HEK293 (cell line): ENCODE results near the gene PAXX.

ENCODE experiments used
- CTCF ChIA-PET: fragments of 350-600 bp; formaldehyde crosslinking; extraction: SDS; loops from one replicate; lab custom pipeline; 2021; ENCODE audit warnings: antibody characterized with exemption; lab: Yijun Ruan, JAX
- POLR2A ChIA-PET: fragments of 300-600 bp; formaldehyde crosslinking; extraction: SDS; loops from one replicate; lab custom pipeline; 2020; ENCODE audit warnings: antibody characterized with exemption, inconsistent platforms; lab: Yijun Ruan, JAX
- H3K27ac ChIP-seq: fragments of 200-500 bp; sonication (Bioruptor generic); 2 replicates; pipeline ENCODE4 v1.5.1; 2014; ENCODE audit warnings: low read depth, low read length, control low read depth, inconsistent platforms; ENCODE audit errors: extremely low read depth
- H3K36me3 ChIP-seq, 2 experiments: fragments of 200-500 bp in 1 of 2; sonication (Bioruptor generic) in 1 of 2; 1 replicate in 1 of 2; 2 replicates in 1 of 2; pipeline ENCODE4 v1.5.1; 2014 to 2017; ENCODE audit warnings: inconsistent platforms in 2 of 2, low read length in 2 of 2; ENCODE audit not compliant: control insufficient read depth in 2 of 2, insufficient read depth in 1 of 2
- H3K4me1 ChIP-seq: fragments of 200-500 bp; sonication (Bioruptor generic); 2 replicates; pipeline ENCODE4 v1.5.1; 2014; ENCODE audit warnings: mild to moderate bottlenecking, low read length, inconsistent platforms; ENCODE audit not compliant: control insufficient read depth, insufficient read depth
- H3K4me3 ChIP-seq: 2 replicates; pipeline ENCODE4 v1.5.1; 2011; ENCODE audit warnings: low read depth, mild to moderate bottlenecking, control low read depth, low read length, moderate library complexity
- H3K9me3 ChIP-seq: fragments of 200-500 bp; sonication (Bioruptor generic); 2 replicates; pipeline ENCODE4 v1.5.1; 2014; ENCODE audit warnings: low read depth, low read length, inconsistent platforms; ENCODE audit not compliant: control insufficient read depth, insufficient read depth
- GFI1B ChIP-seq: fragments of 450-650 bp; formaldehyde crosslinking; IDR thresholded peaks from 2 replicates; pipeline ENCODE4 v1.5.1; 2016; ENCODE audit warnings: missing biosample characterization, missing genetic modification characterization
- GLIS2 ChIP-seq: fragments of 450-650 bp; formaldehyde crosslinking; IDR thresholded peaks from 2 replicates; pipeline ENCODE4 v1.5.1; 2016; ENCODE audit warnings: missing biosample characterization, missing genetic modification characterization
- KLF17 ChIP-seq: fragments of 450-650 bp; formaldehyde crosslinking; IDR thresholded peaks from 2 replicates; pipeline ENCODE4 v1.5.1; 2016; ENCODE audit warnings: missing biosample characterization, missing genetic modification characterization
- SP7 ChIP-seq: fragments of 450-650 bp; formaldehyde crosslinking; IDR thresholded peaks from 2 replicates; pipeline ENCODE4 v1.5.1; 2016; ENCODE audit warnings: missing biosample characterization, missing genetic modification characterization
- TCF7L2 ChIP-seq: IDR thresholded peaks from 2 replicates; pipeline ENCODE4 v1.6.1; 2011; ENCODE audit warnings: low read depth, mild to moderate bottlenecking, inconsistent platforms, low read length, moderate library complexity, borderline replicate concordance
- ZFP69B ChIP-seq: fragments of 450-650 bp; formaldehyde crosslinking; IDR thresholded peaks from 2 replicates; pipeline ENCODE4 v1.5.1; 2016; ENCODE audit warnings: missing biosample characterization, missing genetic modification characterization
- ZNF274 ChIP-seq, 2 experiments: fragments of 200-500 bp in 1 of 2; fragments of 450-650 bp in 1 of 2; sonication (Bioruptor generic) in 1 of 2; formaldehyde crosslinking in 1 of 2; IDR thresholded peaks; 2 replicates each; pipeline versions ENCODE4 v1.5.1 to v1.6.1; 2014 to 2016; ENCODE audit warnings: borderline replicate concordance in 1 of 2, inconsistent platforms in 1 of 2, low read length in 1 of 2, missing biosample characterization in 1 of 2, missing genetic modification characterization in 1 of 2
- ZNF292 ChIP-seq: fragments of 450-650 bp; formaldehyde crosslinking; IDR thresholded peaks from 2 replicates; pipeline ENCODE4 v1.5.1; 2016; ENCODE audit warnings: low read depth, missing biosample characterization, missing genetic modification characterization, borderline replicate concordance
- ZNF600 ChIP-seq: fragments of 450-650 bp; formaldehyde crosslinking; IDR thresholded peaks from 2 replicates; pipeline ENCODE4 v1.5.1; 2016; ENCODE audit warnings: missing biosample characterization, missing genetic modification characterization
- ZNF677 ChIP-seq: fragments of 450-650 bp; IDR thresholded peaks from 2 replicates; pipeline ENCODE4 v1.5.0; 2018; ENCODE audit warnings: missing biosample characterization, mild to moderate bottlenecking, missing genetic modification characterization, moderate library complexity
- ZNF76 ChIP-seq: fragments of 450-650 bp; formaldehyde crosslinking; IDR thresholded peaks from 2 replicates; pipeline ENCODE4; 2016; ENCODE audit warnings: low read depth, missing biosample characterization, missing genetic modification characterization, borderline replicate concordance
- ZNF830 ChIP-seq: fragments of 450-650 bp; IDR thresholded peaks from 2 replicates; pipeline ENCODE4 v1.5.0; 2018; ENCODE audit warnings: missing biosample characterization, missing genetic modification characterization, low read depth, mild to moderate bottlenecking, moderate library complexity
- ZNF837 ChIP-seq: fragments of 450-650 bp; formaldehyde crosslinking; IDR thresholded peaks from 2 replicates; pipeline ENCODE4 v1.5.1; 2016; ENCODE audit warnings: missing biosample characterization, missing genetic modification characterization
- TF ChIP-seq, protein P1 (sequence below): fragments of 450-650 bp; formaldehyde crosslinking; IDR thresholded peaks from 2 replicates; pipeline ENCODE4 v1.5.1; 2016; ENCODE audit warnings: missing biosample characterization, missing genetic modification characterization, borderline replicate concordance
- TF ChIP-seq, protein P2 (sequence below): fragments of 450-650 bp; formaldehyde crosslinking; IDR thresholded peaks from 2 replicates; pipeline ENCODE4 v1.5.1; 2016; ENCODE audit warnings: missing biosample characterization, missing genetic modification characterization
- TF ChIP-seq, protein P3 (sequence below): fragments of 450-650 bp; formaldehyde crosslinking; IDR thresholded peaks from 2 replicates; pipeline ENCODE4 v1.5.1; 2016; ENCODE audit warnings: missing biosample characterization, missing genetic modification characterization
- TF ChIP-seq, protein P4 (sequence below): fragments of 450-650 bp; formaldehyde crosslinking; IDR thresholded peaks from 2 replicates; pipeline ENCODE4 v1.5.1; 2016; ENCODE audit warnings: missing biosample characterization, missing genetic modification characterization
- TF ChIP-seq, protein P5 (sequence below): fragments of 450-650 bp; formaldehyde crosslinking; IDR thresholded peaks from 2 replicates; pipeline ENCODE4 v1.5.1; 2017; ENCODE audit warnings: missing biosample characterization, missing genetic modification characterization

PAXX gene

GRCh38 chr9:136946228-136947027, 45.8 kb upstream of the PAXX start:
- POLR2A ChIA-PET, result interaction anchor here (0.6 to 4.9 kb wide), 4 partner anchors 30 to 88 kb away, joined by 3 to 24 read pairs (median 6); partner anchors contain the start of genes PAXX and PTGDS
- H3K27ac ChIP-seq, result no peak overlapping the region
- CTCF ChIA-PET, result interaction anchor here (1.0 to 5.7 kb wide), 11 partner anchors 16 to 281 kb away, joined by 3 to 119 read pairs (median 6); partner anchors contain the start of genes PAXX and RNF224
- H3K4me3 ChIP-seq, result no peak overlapping the region
- no peaks in the 10 kb centered on the region for H3K9me3 ChIP-seq
- TF ChIP-seq KLF17 (tag by site-specific recombination) (no peak), ZNF292 (no peak), ZFP69B (tag by site-specific recombination) (no peak), ZNF837 (no peak), TCF7L2 (no peak), SP7 (tag by site-specific recombination) (no peak), ZNF274 (IDR thresholded peaks at IDR 0.05; ENCODE audit: low read length) (no peak), ZNF274 (tag by site-specific recombination; IDR thresholded peaks at IDR 0.05; ENCODE audit: borderline replicate concordance) (no peak), ZNF600 (tag by site-specific recombination) (no peak), ZNF830 (tag by site-specific recombination) (no peak), GLIS2 (tag by site-specific recombination) (no peak), ZNF677 (no peak), ZNF76 (no peak), GFI1B (no peak)
- TF ChIP-seq, protein P1, sequence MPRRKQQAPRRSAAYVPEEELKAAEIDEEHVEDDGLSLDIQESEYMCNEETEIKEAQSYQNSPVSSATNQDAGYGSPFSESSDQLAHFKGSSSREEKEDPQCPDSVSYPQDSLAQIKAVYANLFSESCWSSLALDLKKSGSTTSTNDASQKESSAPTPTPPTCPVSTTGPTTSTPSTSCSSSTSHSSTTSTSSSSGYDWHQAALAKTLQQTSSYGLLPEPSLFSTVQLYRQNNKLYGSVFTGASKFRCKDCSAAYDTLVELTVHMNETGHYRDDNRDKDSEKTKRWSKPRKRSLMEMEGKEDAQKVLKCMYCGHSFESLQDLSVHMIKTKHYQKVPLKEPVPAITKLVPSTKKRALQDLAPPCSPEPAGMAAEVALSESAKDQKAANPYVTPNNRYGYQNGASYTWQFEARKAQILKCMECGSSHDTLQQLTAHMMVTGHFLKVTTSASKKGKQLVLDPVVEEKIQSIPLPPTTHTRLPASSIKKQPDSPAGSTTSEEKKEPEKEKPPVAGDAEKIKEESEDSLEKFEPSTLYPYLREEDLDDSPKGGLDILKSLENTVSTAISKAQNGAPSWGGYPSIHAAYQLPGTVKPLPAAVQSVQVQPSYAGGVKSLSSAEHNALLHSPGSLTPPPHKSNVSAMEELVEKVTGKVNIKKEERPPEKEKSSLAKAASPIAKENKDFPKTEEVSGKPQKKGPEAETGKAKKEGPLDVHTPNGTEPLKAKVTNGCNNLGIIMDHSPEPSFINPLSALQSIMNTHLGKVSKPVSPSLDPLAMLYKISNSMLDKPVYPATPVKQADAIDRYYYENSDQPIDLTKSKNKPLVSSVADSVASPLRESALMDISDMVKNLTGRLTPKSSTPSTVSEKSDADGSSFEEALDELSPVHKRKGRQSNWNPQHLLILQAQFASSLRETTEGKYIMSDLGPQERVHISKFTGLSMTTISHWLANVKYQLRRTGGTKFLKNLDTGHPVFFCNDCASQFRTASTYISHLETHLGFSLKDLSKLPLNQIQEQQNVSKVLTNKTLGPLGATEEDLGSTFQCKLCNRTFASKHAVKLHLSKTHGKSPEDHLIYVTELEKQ (tag by site-specific recombination), result no peak
- TF ChIP-seq, protein P2, sequence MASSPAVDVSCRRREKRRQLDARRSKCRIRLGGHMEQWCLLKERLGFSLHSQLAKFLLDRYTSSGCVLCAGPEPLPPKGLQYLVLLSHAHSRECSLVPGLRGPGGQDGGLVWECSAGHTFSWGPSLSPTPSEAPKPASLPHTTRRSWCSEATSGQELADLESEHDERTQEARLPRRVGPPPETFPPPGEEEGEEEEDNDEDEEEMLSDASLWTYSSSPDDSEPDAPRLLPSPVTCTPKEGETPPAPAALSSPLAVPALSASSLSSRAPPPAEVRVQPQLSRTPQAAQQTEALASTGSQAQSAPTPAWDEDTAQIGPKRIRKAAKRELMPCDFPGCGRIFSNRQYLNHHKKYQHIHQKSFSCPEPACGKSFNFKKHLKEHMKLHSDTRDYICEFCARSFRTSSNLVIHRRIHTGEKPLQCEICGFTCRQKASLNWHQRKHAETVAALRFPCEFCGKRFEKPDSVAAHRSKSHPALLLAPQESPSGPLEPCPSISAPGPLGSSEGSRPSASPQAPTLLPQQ, result no peak
- TF ChIP-seq, protein P3, sequence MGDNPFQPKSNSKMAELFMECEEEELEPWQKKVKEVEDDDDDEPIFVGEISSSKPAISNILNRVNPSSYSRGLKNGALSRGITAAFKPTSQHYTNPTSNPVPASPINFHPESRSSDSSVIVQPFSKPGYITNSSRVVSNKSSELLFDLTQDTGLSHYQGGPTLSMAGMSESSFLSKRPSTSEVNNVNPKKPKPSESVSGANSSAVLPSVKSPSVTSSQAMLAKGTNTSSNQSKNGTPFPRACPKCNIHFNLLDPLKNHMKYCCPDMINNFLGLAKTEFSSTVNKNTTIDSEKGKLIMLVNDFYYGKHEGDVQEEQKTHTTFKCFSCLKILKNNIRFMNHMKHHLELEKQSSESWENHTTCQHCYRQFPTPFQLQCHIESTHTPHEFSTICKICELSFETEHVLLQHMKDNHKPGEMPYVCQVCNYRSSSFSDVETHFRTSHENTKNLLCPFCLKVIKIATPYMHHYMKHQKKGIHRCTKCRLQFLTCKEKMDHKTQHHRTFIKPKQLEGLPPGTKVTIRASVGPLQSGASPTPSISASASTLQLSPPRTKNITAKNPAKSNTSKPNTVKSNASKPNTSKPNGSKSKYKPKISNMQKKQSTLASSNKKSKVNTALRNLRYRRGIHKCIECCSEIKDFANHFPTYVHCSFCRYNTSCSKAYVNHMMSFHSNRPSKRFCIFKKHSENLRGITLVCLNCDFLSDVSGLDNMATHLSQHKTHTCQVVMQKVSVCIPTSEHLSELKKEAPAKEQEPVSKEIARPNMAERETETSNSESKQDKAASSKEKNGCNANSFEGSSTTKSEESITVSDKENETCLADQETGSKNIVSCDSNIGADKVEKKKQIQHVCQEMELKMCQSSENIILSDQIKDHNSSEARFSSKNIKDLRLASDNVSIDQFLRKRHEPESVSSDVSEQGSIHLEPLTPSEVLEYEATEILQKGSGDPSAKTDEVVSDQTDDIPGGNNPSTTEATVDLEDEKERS, result no peak
- TF ChIP-seq, protein P4, sequence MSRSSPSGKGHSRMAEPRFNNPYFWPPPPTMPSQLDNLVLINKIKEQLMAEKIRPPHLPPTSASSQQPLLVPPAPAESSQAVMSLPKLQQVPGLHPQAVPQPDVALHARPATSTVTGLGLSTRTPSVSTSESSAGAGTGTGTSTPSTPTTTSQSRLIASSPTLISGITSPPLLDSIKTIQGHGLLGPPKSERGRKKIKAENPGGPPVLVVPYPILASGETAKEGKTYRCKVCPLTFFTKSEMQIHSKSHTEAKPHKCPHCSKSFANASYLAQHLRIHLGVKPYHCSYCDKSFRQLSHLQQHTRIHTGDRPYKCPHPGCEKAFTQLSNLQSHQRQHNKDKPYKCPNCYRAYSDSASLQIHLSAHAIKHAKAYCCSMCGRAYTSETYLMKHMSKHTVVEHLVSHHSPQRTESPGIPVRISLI (tag by site-specific recombination), result no peak
- TF ChIP-seq, protein P5, sequence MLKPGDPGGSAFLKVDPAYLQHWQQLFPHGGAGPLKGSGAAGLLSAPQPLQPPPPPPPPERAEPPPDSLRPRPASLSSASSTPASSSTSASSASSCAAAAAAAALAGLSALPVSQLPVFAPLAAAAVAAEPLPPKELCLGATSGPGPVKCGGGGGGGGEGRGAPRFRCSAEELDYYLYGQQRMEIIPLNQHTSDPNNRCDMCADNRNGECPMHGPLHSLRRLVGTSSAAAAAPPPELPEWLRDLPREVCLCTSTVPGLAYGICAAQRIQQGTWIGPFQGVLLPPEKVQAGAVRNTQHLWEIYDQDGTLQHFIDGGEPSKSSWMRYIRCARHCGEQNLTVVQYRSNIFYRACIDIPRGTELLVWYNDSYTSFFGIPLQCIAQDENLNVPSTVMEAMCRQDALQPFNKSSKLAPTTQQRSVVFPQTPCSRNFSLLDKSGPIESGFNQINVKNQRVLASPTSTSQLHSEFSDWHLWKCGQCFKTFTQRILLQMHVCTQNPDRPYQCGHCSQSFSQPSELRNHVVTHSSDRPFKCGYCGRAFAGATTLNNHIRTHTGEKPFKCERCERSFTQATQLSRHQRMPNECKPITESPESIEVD (tag by site-specific recombination), result no peak
- H3K36me3 ChIP-seq, result peaks cover 0 to 20% of the 10 kb centered on the region in 2 experiments; a peak in 1 of 3 replicates
- no peaks in the 10 kb centered on the region; the same call in 1 of the 2 replicates for H3K4me1 ChIP-seq
